GM23338 (cell line): Measurements from ENCODE around the gene SOSTDC1. TPM values are rescaled to one million over a fixed set of nuclear protein-coding genes. Genes with fewer than 3 reads are reported as not detected.

Source experiments
- ATAC-seq: fragments of 200-7000 bp; cut with Tn5 transposase; 3 replicates; pipeline ENCODE4 v1.9.1; 2020
- DNase-seq: peaks from one replicate; pipeline ENCODE4 v3.0.0-alpha.2; 2015; ENCODE audit warnings: low spot score
- H2AFZ ChIP-seq: fragments of 200-600 bp; sonication (generic); 2 replicates; pipeline ENCODE4 v1.8.0; 2016; ENCODE audit warnings: antibody characterized with exemption, mild to moderate bottlenecking, moderate library complexity
- H3F3A ChIP-seq: fragments of 200-600 bp; sonication (generic); replicated peaks from 2 replicates; pipeline ENCODE4 v1.8.0; 2017; ENCODE audit warnings: antibody characterized with exemption, mixed run types, low read depth
- H3K27ac ChIP-seq: fragments of 200-600 bp; sonication (generic); 2 replicates; pipeline ENCODE4 v1.6.1; 2016; ENCODE audit warnings: low read depth
- H3K27me3 ChIP-seq: fragments of 200-600 bp; sonication (generic); 2 replicates; pipeline ENCODE4 v1.8.0; 2016; ENCODE audit warnings: mild to moderate bottlenecking, mixed run types, moderate library complexity; ENCODE audit not compliant: insufficient read depth
- H3K36me3 ChIP-seq: fragments of 200-600 bp; sonication (generic); 2 replicates; pipeline ENCODE4 v1.8.0; 2016; ENCODE audit warnings: mild to moderate bottlenecking; ENCODE audit not compliant: insufficient read depth
- H3K4me1 ChIP-seq: fragments of 200-600 bp; sonication (generic); 2 replicates; pipeline ENCODE4 v1.8.0; 2016; ENCODE audit warnings: mild to moderate bottlenecking, moderate library complexity; ENCODE audit not compliant: insufficient read depth
- H3K4me2 ChIP-seq: fragments of 200-600 bp; sonication (generic); 2 replicates; pipeline ENCODE4 v1.7.1; 2017; ENCODE audit warnings: mixed run types
- H3K4me3 ChIP-seq: fragments of 200-600 bp; sonication (generic); 2 replicates; pipeline ENCODE4 v1.6.1; 2016; ENCODE audit warnings: mixed run types
- H3K79me2 ChIP-seq: fragments of 200-600 bp; sonication (generic); replicated peaks from 2 replicates; pipeline ENCODE4 v1.8.0; 2017; ENCODE audit warnings: mild to moderate bottlenecking; ENCODE audit not compliant: insufficient read depth
- H3K9me2 ChIP-seq: fragments of 200-600 bp; sonication (generic); 2 replicates; pipeline ENCODE4 v1.8.0; 2017; ENCODE audit not compliant: insufficient read depth
- H4K20me1 ChIP-seq: fragments of 200-600 bp; sonication (generic); replicated peaks from 2 replicates; pipeline ENCODE4 v1.8.0; 2017; ENCODE audit warnings: mild to moderate bottlenecking; ENCODE audit not compliant: insufficient read depth
- H3K27ac Mint-ChIP-seq: 2 replicates; pipeline ENCODE4 v1.8.0; 2020; ENCODE audit warnings: inconsistent platforms, mild to moderate bottlenecking, moderate library complexity, mixed read lengths
- H3K27me3 Mint-ChIP-seq: 3 replicates; pipeline ENCODE4 v1.8.0; 2022; ENCODE audit warnings: low read depth, mild to moderate bottlenecking, moderate library complexity, mixed read lengths, inconsistent platforms; ENCODE audit not compliant: insufficient read depth, poor library complexity
- H3K36me3 Mint-ChIP-seq: 3 replicates; pipeline ENCODE4 v1.8.0; 2021; ENCODE audit warnings: low read depth, mild to moderate bottlenecking, inconsistent platforms, moderate library complexity, mixed read lengths
- H3K4me1 Mint-ChIP-seq: 3 replicates; pipeline ENCODE4 v1.8.0; 2020; ENCODE audit warnings: mild to moderate bottlenecking, inconsistent platforms, mixed read lengths
- H3K4me3 Mint-ChIP-seq: 3 replicates; pipeline ENCODE4 v1.8.0; 2021; ENCODE audit warnings: moderate library complexity, mild to moderate bottlenecking, inconsistent platforms, mixed read lengths
- H3K9me3 Mint-ChIP-seq: 3 replicates; pipeline ENCODE4 v1.8.0; 2020; ENCODE audit warnings: moderate library complexity, mild to moderate bottlenecking, inconsistent platforms, mixed read lengths
- CREB1 ChIP-seq: fragments of 250-450 bp; sonication (Bioruptor Pico); IDR thresholded peaks from 2 replicates; pipeline ENCODE4 v1.5.0; 2020; ENCODE audit warnings: low read depth, mild to moderate bottlenecking, moderate library complexity
- ETS1 ChIP-seq: IDR thresholded peaks from 2 replicates; pipeline ENCODE4 v1.6.1; 2016; ENCODE audit warnings: antibody characterized with exemption
- JUNB ChIP-seq: IDR thresholded peaks from one replicate; pipeline ENCODE4 v1.6.1; 2016; ENCODE audit warnings: antibody characterized with exemption; ENCODE audit not compliant: unreplicated experiment
- REST ChIP-seq: IDR thresholded peaks from one replicate; pipeline ENCODE4 v1.6.1; 2018; ENCODE audit warnings: antibody characterized with exemption; ENCODE audit not compliant: unreplicated experiment
- STAT1 ChIP-seq: IDR thresholded peaks from one replicate; pipeline ENCODE4 v1.6.1; 2016; ENCODE audit warnings: antibody characterized with exemption; ENCODE audit not compliant: unreplicated experiment
- ZNF114 ChIP-seq: fragments of 250-450 bp; sonication (Bioruptor Pico); IDR thresholded peaks from 2 replicates; pipeline ENCODE4 v1.5.0; 2020; ENCODE audit warnings: mild to moderate bottlenecking, moderate library complexity
- ZNF331 ChIP-seq: fragments of 250-450 bp; sonication (Bioruptor Pico); IDR thresholded peaks from 2 replicates; pipeline ENCODE4 v1.5.0; 2020; ENCODE audit warnings: low read depth, mild to moderate bottlenecking, moderate library complexity
- polyA plus RNA-seq: library from polyadenylated mRNA; unstranded; fragments of >200 nt; fragmentation: Nextera tagmentation; extraction: Ambion mirVana; gene quantifications from 2 replicates; pipeline ENCODE4 v1.2.1, GENCODE V29; 2016
- total RNA-seq: library from RNA; depleted of rRNA; stranded (reverse); fragments of >200 nt; shearing (Covaris generic); gene quantifications from 2 replicates; pipeline ENCODE4 v1.2.3, GENCODE V29; 2014
- TF ChIP-seq, protein P1 (sequence below), 2 experiments: fragments of 200-600 bp in 1 of 2; sonication (generic) in 1 of 2; conservative IDR thresholded peaks; 2 replicates each; pipeline versions ENCODE4 v1.5.1 to v1.6.1; 2016 to 2017; ENCODE audit warnings: antibody characterized with exemption in 2 of 2, low read depth in 2 of 2, mild to moderate bottlenecking in 2 of 2, moderate library complexity in 1 of 2
- TF ChIP-seq, protein P2 (sequence below): fragments of 250-450 bp; sonication (Bioruptor Pico); IDR thresholded peaks from 2 replicates; pipeline ENCODE4 v1.5.0; 2020; ENCODE audit warnings: mild to moderate bottlenecking, moderate library complexity

The SOSTDC1 gene
- total and polyA plus RNA-seq, 2 experiments from 2014 or later: 0.76 to 1.0 TPM

DNA sequence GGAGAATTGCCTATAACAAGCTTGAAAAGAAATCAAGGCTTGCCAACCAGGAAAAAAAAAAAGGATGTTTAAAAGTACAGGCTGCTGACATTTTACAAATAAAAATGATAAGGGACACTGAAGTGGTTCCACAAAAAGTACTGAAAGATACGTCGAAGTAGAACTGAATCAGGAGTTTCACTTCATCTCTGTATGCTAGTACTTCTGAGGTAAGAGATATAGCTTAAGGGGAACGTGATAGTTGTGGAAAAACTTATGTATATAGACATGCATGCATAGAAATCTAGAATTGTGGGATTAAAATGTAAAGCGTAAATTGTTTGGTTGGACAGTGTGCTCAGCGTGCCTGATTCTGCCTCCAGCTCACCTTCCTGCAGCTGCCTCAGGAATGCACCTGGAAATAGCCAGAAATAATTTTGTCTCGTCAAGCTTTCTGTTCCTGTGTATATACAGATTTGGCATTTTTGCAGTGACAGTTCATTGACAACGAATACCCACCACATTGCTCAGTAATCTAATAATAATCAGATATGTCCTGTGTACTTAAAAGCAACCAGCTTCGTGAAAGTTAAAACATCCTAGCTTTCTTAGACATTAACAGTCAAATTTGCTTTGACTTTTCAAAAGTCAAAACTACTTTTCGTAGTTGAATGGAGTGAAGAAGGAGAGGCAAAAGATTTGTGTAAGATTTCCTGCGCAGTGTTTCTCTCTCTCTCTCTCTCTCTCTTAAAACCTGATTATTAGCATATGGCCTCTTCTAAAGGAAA is 1.4 kb downstream of the SOSTDC1 start (continued):
- no peak for TF ChIP-seq REST
- no peak for TF ChIP-seq JUNB
- no peak for TF ChIP-seq CREB1 (CRISPR knock-in tag)
- TF ChIP-seq ZNF331 (CRISPR knock-in tag): no peak
- no peak for TF ChIP-seq ZNF114 (CRISPR knock-in tag)
- TF ChIP-seq, protein P1, sequence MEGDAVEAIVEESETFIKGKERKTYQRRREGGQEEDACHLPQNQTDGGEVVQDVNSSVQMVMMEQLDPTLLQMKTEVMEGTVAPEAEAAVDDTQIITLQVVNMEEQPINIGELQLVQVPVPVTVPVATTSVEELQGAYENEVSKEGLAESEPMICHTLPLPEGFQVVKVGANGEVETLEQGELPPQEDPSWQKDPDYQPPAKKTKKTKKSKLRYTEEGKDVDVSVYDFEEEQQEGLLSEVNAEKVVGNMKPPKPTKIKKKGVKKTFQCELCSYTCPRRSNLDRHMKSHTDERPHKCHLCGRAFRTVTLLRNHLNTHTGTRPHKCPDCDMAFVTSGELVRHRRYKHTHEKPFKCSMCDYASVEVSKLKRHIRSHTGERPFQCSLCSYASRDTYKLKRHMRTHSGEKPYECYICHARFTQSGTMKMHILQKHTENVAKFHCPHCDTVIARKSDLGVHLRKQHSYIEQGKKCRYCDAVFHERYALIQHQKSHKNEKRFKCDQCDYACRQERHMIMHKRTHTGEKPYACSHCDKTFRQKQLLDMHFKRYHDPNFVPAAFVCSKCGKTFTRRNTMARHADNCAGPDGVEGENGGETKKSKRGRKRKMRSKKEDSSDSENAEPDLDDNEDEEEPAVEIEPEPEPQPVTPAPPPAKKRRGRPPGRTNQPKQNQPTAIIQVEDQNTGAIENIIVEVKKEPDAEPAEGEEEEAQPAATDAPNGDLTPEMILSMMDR (conservative IDR thresholded peaks at IDR 0.05; ENCODE audit: low read depth in 2 of 2): no peak
- TF ChIP-seq STAT1: no peak

DNA sequence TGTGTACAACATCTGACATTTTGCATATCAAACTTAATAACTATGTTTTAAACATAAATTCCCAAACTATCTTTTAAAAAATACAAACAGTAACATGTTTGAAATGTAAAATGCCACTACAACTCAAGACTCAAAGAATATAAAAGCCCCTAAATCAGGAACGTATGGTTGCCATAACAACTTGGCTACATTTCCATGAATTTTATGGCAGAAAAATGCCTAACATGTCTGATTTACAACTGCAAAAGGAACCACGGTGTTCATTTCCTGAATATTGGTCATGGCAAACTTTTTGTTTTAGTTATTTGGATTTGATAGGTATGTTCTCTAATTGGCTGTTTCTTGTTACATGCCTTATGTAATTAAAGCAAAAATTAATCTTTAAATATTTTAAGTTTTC is 2.0 kb downstream of the SOSTDC1 start:
- no peaks in the 10 kb centered on the region for H3K9me3 Mint-ChIP-seq
- no peak overlapping the region for H3K4me3 ChIP-seq
- no peak for DNase-seq
- no peaks in the 10 kb centered on the region for H3F3A ChIP-seq
- H3K36me3 Mint-ChIP-seq: no peaks in the 10 kb centered on the region
- no peak overlapping the region for H2AFZ ChIP-seq
- no peaks in the 10 kb centered on the region for H4K20me1 ChIP-seq
- peaks cover 31% of the 10 kb centered on the region for H3K4me1 ChIP-seq
- H3K4me2 ChIP-seq: no peak overlapping the region
- H3K9me2 ChIP-seq: no peaks in the 10 kb centered on the region
- H3K4me1 Mint-ChIP-seq: peaks cover 36% of the 10 kb centered on the region
- no peak overlapping the region for H3K27ac ChIP-seq
- H3K79me2 ChIP-seq: no peaks in the 10 kb centered on the region
- no peak overlapping the region for H3K4me3 Mint-ChIP-seq
- no peaks in the 10 kb centered on the region for H3K27me3 ChIP-seq
- no peaks in the 10 kb centered on the region for H3K36me3 ChIP-seq
- no peaks in the 10 kb centered on the region for H3K27me3 Mint-ChIP-seq
- ATAC-seq: no peak
- no peak overlapping the region for H3K27ac Mint-ChIP-seq
- no peak for TF ChIP-seq ETS1
- TF ChIP-seq, protein P2, sequence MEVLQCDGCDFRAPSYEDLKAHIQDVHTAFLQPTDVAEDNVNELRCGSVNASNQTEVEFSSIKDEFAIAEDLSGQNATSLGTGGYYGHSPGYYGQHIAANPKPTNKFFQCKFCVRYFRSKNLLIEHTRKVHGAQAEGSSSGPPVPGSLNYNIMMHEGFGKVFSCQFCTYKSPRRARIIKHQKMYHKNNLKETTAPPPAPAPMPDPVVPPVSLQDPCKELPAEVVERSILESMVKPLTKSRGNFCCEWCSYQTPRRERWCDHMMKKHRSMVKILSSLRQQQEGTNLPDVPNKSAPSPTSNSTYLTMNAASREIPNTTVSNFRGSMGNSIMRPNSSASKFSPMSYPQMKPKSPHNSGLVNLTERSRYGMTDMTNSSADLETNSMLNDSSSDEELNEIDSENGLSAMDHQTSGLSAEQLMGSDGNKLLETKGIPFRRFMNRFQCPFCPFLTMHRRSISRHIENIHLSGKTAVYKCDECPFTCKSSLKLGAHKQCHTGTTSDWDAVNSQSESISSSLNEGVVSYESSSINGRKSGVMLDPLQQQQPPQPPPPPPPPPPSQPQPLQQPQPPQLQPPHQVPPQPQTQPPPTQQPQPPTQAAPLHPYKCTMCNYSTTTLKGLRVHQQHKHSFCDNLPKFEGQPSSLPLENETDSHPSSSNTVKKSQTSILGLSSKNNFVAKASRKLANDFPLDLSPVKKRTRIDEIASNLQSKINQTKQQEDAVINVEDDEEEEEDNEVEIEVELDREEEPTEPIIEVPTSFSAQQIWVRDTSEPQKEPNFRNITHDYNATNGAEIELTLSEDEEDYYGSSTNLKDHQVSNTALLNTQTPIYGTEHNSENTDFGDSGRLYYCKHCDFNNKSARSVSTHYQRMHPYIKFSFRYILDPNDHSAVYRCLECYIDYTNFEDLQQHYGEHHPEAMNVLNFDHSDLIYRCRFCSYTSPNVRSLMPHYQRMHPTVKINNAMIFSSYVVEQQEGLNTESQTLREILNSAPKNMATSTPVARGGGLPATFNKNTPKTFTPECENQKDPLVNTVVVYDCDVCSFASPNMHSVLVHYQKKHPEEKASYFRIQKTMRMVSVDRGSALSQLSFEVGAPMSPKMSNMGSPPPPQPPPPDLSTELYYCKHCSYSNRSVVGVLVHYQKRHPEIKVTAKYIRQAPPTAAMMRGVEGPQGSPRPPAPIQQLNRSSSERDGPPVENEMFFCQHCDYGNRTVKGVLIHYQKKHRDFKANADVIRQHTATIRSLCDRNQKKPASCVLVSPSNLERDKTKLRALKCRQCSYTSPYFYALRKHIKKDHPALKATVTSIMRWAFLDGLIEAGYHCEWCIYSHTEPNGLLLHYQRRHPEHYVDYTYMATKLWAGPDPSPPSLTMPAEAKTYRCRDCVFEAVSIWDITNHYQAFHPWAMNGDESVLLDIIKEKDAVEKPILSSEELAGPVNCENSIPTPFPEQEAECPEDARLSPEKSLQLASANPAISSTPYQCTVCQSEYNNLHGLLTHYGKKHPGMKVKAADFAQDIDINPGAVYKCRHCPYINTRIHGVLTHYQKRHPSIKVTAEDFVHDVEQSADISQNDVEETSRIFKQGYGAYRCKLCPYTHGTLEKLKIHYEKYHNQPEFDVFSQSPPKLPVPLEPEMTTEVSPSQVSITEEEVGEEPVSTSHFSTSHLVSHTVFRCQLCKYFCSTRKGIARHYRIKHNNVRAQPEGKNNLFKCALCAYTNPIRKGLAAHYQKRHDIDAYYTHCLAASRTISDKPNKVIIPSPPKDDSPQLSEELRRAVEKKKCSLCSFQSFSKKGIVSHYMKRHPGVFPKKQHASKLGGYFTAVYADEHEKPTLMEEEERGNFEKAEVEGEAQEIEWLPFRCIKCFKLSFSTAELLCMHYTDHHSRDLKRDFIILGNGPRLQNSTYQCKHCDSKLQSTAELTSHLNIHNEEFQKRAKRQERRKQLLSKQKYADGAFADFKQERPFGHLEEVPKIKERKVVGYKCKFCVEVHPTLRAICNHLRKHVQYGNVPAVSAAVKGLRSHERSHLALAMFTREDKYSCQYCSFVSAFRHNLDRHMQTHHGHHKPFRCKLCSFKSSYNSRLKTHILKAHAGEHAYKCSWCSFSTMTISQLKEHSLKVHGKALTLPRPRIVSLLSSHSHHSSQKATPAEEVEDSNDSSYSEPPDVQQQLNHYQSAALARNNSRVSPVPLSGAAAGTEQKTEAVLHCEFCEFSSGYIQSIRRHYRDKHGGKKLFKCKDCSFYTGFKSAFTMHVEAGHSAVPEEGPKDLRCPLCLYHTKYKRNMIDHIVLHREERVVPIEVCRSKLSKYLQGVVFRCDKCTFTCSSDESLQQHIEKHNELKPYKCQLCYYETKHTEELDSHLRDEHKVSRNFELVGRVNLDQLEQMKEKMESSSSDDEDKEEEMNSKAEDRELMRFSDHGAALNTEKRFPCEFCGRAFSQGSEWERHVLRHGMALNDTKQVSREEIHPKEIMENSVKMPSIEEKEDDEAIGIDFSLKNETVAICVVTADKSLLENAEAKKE: no peak
